K562 (cell line): ENCODE results near the gene CELA3B. TPM values are rescaled to one million over a fixed set of nuclear protein-coding genes. Genes with fewer than 3 reads are reported as not detected.
A peak's percentile ranks its signal among the peaks of the same experiment; 100 is the strongest.

Experiments
- DDX20 ChIP-seq: fragments of 450-650 bp; IDR thresholded peaks from 2 replicates; pipeline ENCODE4 v1.6.1; 2016; ENCODE audit warnings: missing genetic modification characterization, low read depth, mild to moderate bottlenecking, missing compliant biosample characterization, moderate library complexity
- HDAC8 ChIP-seq: fragments of 450-650 bp; IDR thresholded peaks from 2 replicates; pipeline ENCODE4 v1.6.1; 2016; ENCODE audit warnings: mild to moderate bottlenecking, missing genetic modification characterization, moderate library complexity, missing compliant biosample characterization
- NR2C2 ChIP-seq, 2 experiments: fragments of 200-800 bp in 1 of 2; sonication (Bioruptor generic) in 1 of 2; sonication (generic) in 1 of 2; formaldehyde crosslinking in 1 of 2; IDR thresholded peaks; 2 replicates each; pipeline versions ENCODE4 v1.6.1 to v1.8.0; 2016 to 2022; ENCODE audit warnings: mild to moderate bottlenecking in 1 of 2, missing compliant biosample characterization in 1 of 2, missing genetic modification characterization in 1 of 2, missing genetic modification reagents in 1 of 2
- PTTG1 ChIP-seq: fragments of 450-650 bp; IDR thresholded peaks from 2 replicates; pipeline ENCODE4 v1.6.1; 2016; ENCODE audit warnings: low read depth, mild to moderate bottlenecking, missing genetic modification characterization, missing compliant biosample characterization
- SETDB1 ChIP-seq: IDR thresholded peaks from one replicate; pipeline ENCODE4 v1.6.1; 2012; ENCODE audit warnings: low read length, control low read depth, inconsistent platforms
- ZBTB33 ChIP-seq: sonication (generic); formaldehyde crosslinking; IDR thresholded peaks from 2 replicates; pipeline ENCODE4 v1.8.1; 2023; ENCODE audit warnings: mild to moderate bottlenecking, missing genetic modification reagents
- ZKSCAN8 ChIP-seq: fragments of 200-800 bp; sonication (Bioruptor generic); IDR thresholded peaks from 2 replicates; pipeline ENCODE4 v1.6.1; 2016; ENCODE audit warnings: missing genetic modification characterization, missing compliant biosample characterization
- ZNF407 ChIP-seq: fragments of 450-650 bp; IDR thresholded peaks from 2 replicates; pipeline ENCODE4 v1.6.1; 2016; ENCODE audit warnings: low read depth
- ZNF408 ChIP-seq: fragments of 250-450 bp; sonication (Bioruptor Pico); IDR thresholded peaks from 2 replicates; pipeline ENCODE4 v1.4.0; 2020; ENCODE audit warnings: low read depth, mild to moderate bottlenecking, moderate library complexity
- ZNF444 ChIP-seq: fragments of 250-450 bp; sonication (Bioruptor Pico); IDR thresholded peaks from 2 replicates; pipeline ENCODE4 v1.4.0; 2020; ENCODE audit warnings: mild to moderate bottlenecking, moderate library complexity
- ZNF592 ChIP-seq: fragments of 450-650 bp; IDR thresholded peaks from 2 replicates; pipeline ENCODE4 v1.6.1; 2017; ENCODE audit warnings: antibody characterized with exemption, mild to moderate bottlenecking
- polyA plus RNA-seq, 8 experiments: library from polyadenylated mRNA; depleted of rRNA in 4 of 8; stranded (reverse) in 5 of 8; unstranded in 3 of 8; fragments of >200 nt; fragmentation: Nextera tagmentation in 2 of 8; fragmentation: Illumina TruSeq in 1 of 8; extraction: Ambion mirVana in 2 of 8; extraction: Trizol in 1 of 8; gene quantifications; 2 replicates each; pipeline versions ENCODE4 v1.2.1 to v1.2.3, GENCODE V29; 2011 to 2014; ENCODE audit warnings: inconsistent platforms in 1 of 8, missing spikeins in 1 of 8
- total RNA-seq, 7 experiments: library from RNA; depleted of rRNA in 6 of 7; stranded (reverse); fragments of >200 nt in 6 of 7; fragmentation: Illumina TruSeq in 2 of 7; extraction: Trizol in 2 of 7; gene quantifications; 2 replicates each; pipeline versions ENCODE4 v1.2.1 to v1.2.3, GENCODE V29; 2011 to 2021; ENCODE audit warnings: low replicate concordance in 1 of 7

CELA3B gene
- total and polyA plus RNA-seq, 9 of the 15 experiments (the other 6 are each of a cell fraction or from before 2014, with no cell fraction given): 3.1 TPM; not detected in 8

GRCh38 chr1:21933397-21934248, 43.2 kb upstream of the CELA3B start (continued):
- TF ChIP-seq ZNF407 (no peak), ZNF408 (no peak), ZKSCAN8 (no peak), DDX20 (tag) (no peak), NR2C2 (CRISPR knock-in tag; IDR thresholded peaks at IDR 0.05) (no peak; the same call in 1 of the 2 replicates), NR2C2 (tag; IDR thresholded peaks at IDR 0.05) (0 out of 2 replicates have a peak, but pooled peaks have one; percentile 30), ZNF444 (no peak), PTTG1 (tag) (no peak), HDAC8 (tag) (no peak), ZNF592 (0 out of 2 replicates have a peak, but pooled peaks have one; percentile 21), ZBTB33 (CRISPR knock-in tag) (no peak), SETDB1 (no peak)
